ENCODE data around the gene CFAP61.
"Not testable (repeated sequence)": the region's sequence is repeated elsewhere in the genome, so short reads cannot be mapped to it uniquely, and the experiment has no call there.

CFAP61 gene

GRCh38 chr20:20095114-20095872 lies 43.0 kb downstream of the CFAP61 start:
- no peak overlapping the region for H3K4me3 ChIP-seq (ENCODE audit: low read depth, low read length)
- TF ChIP-seq, protein P1, sequence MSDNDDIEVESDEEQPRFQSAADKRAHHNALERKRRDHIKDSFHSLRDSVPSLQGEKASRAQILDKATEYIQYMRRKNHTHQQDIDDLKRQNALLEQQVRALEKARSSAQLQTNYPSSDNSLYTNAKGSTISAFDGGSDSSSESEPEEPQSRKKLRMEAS (IDR thresholded peaks at IDR 0.05; ENCODE audit: low read depth, low read length) = no peak
- no peak for TF ChIP-seq CTCF (IDR thresholded peaks at IDR 0.05; ENCODE audit: low read depth, low read length)
- TF ChIP-seq MYC (IDR thresholded peaks at IDR 0.05; ENCODE audit: low read depth, low read length) = no peak
- TF ChIP-seq POLR2A (IDR thresholded peaks at IDR 0.05; ENCODE audit: extremely low read depth, insufficient read length) = no peak
- DNase-seq (ENCODE audit: low read depth) = no peak

DNA sequence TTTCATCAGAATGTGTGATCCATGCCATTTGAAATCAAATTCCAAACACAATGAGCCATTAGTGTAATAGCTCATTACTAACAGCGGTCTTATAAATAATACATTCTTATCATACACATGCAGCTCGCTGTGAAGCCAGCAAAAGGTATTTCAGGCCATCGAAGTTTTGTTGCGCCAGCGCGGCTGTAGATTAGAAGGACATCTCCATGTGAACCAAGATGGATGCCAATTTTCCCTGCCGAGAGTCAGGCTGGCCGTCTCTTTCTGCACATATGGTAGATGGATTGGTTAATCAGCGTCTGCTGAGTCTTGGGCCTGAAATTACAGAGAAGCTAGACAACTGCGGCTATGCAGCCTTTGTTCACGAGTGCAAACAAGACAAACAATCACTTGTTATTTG lies 44.1 kb downstream of the CFAP61 start:
- no peak for DNase-seq (ENCODE audit: low read depth)
- TF ChIP-seq, protein P1 (IDR thresholded peaks at IDR 0.05; ENCODE audit: low read depth, low read length) = no peak
- TF ChIP-seq POLR2A (IDR thresholded peaks at IDR 0.05; ENCODE audit: extremely low read depth, insufficient read length) (no peak), MYC (IDR thresholded peaks at IDR 0.05; ENCODE audit: low read depth, low read length) (no peak), CTCF (IDR thresholded peaks at IDR 0.05; ENCODE audit: low read depth, low read length) (no peak)
- H3K4me3 ChIP-seq (ENCODE audit: low read depth, low read length) = no peak overlapping the region

- no peak for DNase-seq (ENCODE audit: low read depth)
- no peak for TF ChIP-seq CTCF (IDR thresholded peaks at IDR 0.05; ENCODE audit: low read depth, low read length)
- no peak for TF ChIP-seq POLR2A (IDR thresholded peaks at IDR 0.05; ENCODE audit: extremely low read depth, insufficient read length)
- no peak for TF ChIP-seq MYC (IDR thresholded peaks at IDR 0.05; ENCODE audit: low read depth, low read length)
- TF ChIP-seq, protein P1 (IDR thresholded peaks at IDR 0.05; ENCODE audit: low read depth, low read length) = no peak
- H3K4me3 ChIP-seq (ENCODE audit: low read depth, low read length) = no peak overlapping the region
These were observed 48.5 kb downstream of the CFAP61 start for GRCh38 chr20:20100881-20101280.

DNA sequence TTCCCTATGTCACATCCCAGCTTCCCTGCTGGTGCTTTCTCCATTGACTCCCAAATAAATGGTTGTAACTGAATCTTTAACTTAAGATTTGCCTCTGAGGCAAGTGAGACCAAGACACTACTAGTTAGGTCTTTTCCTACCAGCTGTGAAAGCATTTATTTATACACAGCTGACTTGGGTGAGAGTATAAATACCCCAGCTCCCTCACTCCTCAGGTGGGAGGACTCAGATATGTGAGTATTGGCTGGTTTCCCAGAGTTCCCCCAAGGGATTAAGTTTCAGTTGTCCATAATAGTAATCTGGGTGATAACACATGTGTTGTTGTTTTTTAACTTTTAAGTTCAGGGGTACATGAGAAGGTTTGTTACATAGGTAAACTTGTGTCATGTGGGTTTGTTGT lies 49.8 kb downstream of the CFAP61 start:
- DNase-seq (ENCODE audit: low read depth) = no peak
- TF ChIP-seq POLR2A (IDR thresholded peaks at IDR 0.05; ENCODE audit: extremely low read depth, insufficient read length) (no peak), MYC (IDR thresholded peaks at IDR 0.05; ENCODE audit: low read depth, low read length) (no peak)

GRCh38 chr20:20102716-20103258 lies 50.5 kb downstream of the CFAP61 start:
- H3K4me3 ChIP-seq (ENCODE audit: low read depth, low read length) = no peak overlapping the region
- no peak for DNase-seq (ENCODE audit: low read depth)
- TF ChIP-seq, protein P1 (IDR thresholded peaks at IDR 0.05; ENCODE audit: low read depth, low read length) = no peak
- TF ChIP-seq CTCF (IDR thresholded peaks at IDR 0.05; ENCODE audit: low read depth, low read length) = no peak
- no peak for TF ChIP-seq MYC (IDR thresholded peaks at IDR 0.05; ENCODE audit: low read depth, low read length)
- no peak for TF ChIP-seq POLR2A (IDR thresholded peaks at IDR 0.05; ENCODE audit: extremely low read depth, insufficient read length)

More for the DNA sequence above, 49.8 kb downstream of the CFAP61 start:
- H3K4me3 ChIP-seq (ENCODE audit: low read depth, low read length) = no peak overlapping the region

DNA sequence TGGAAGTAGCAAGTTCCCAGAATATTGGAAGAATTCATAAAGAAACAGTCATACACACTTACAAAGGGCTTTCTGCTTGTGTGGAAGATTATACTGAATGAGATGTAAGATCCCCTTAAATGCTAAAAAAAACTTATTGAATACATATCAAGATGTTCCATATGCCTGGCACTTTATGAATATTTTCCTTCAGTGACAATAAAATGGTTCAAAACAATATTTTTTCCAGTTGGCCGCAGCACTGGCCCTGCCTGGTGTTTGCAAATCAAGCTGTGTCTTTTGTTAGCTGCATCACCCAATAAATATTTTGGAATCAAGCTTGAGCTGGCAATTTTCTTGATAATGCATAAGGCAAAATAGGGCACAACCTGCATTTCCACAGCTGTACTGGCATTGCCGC lies 51.2 kb downstream of the CFAP61 start:
- no peak for DNase-seq (ENCODE audit: low read depth)
- no peak for TF ChIP-seq POLR2A (IDR thresholded peaks at IDR 0.05; ENCODE audit: extremely low read depth, insufficient read length)
- TF ChIP-seq, protein P1 (IDR thresholded peaks at IDR 0.05; ENCODE audit: low read depth, low read length) = no peak
- no peak for TF ChIP-seq MYC (IDR thresholded peaks at IDR 0.05; ENCODE audit: low read depth, low read length)
- no peak for TF ChIP-seq CTCF (IDR thresholded peaks at IDR 0.05; ENCODE audit: low read depth, low read length)
- no peak overlapping the region for H3K4me3 ChIP-seq (ENCODE audit: low read depth, low read length)

DNA sequence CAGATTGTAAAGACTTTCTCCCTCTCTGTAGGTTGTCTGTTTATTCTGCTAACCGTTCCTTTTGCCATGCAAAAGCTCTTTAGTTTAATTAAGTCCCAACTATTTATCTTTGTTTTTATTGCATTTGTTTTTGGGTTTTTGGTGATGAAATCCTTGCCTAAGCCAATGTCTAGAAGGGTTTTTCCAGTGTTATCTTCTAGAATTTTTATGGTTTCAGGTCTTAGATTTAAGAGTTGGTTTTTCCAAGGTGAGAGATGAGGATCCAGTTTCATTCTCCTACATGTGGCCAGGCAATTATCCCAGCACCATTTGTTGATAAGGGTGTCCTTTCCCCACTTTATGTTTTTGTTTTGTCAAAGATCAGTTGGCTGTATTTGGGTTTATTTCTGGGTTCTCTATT lies 70.9 kb downstream of the CFAP61 start:
- not testable (repeated sequence) for H3K4me3 ChIP-seq (ENCODE audit: low read depth, low read length); DNase-seq (ENCODE audit: low read depth)

Measured in NB4 (cell line).